Sigmoid colon (tissue), 7 donors: Measurements from ENCODE around the gene NEUROD4. TPM values are rescaled to one million over a fixed set of nuclear protein-coding genes. Genes with fewer than 3 reads are reported as not detected.

Experiments
- DNase-seq: peaks from one replicate; pipeline ENCODE4 v3.0.0-alpha.2; 2019
- H3K27ac ChIP-seq, 4 donors: fragments of 200-600 bp; sonication (generic); one replicate each; pipeline ENCODE4 v1.5.1; 2016 to 2019; ENCODE audit warnings: mild to moderate bottlenecking in 1 of 4
- H3K27me3 ChIP-seq, 3 donors: fragments of 200-600 bp; sonication (generic); one replicate each; pipeline ENCODE4 v1.5.1; 2019; ENCODE audit warnings: mild to moderate bottlenecking in 1 of 3
- H3K36me3 ChIP-seq, 4 donors: fragments of 200-600 bp; sonication (generic); one replicate each; pipeline ENCODE4 v1.5.1; 2016 to 2019
- H3K4me1 ChIP-seq, 4 donors: fragments of 200-600 bp; sonication (generic); one replicate each; pipeline ENCODE4 v1.5.1; 2017 to 2019
- H3K4me3 ChIP-seq, 4 donors: fragments of 200-600 bp; sonication (generic); one replicate each; pipeline ENCODE4 v1.5.1; 2017 to 2019; ENCODE audit warnings: mild to moderate bottlenecking in 2 of 4, moderate library complexity in 1 of 4
- H3K9me3 ChIP-seq, 4 donors: fragments of 200-600 bp in 3 of 4; sonication (generic) in 3 of 4; one replicate each; pipeline versions ENCODE4 v1.5.1 to v1.6.1; 2013 to 2019
- CTCF ChIP-seq, 4 experiments: fragments of 450-650 bp in 3 of 4; fragments of 200-600 bp in 1 of 4; IDR thresholded peaks; one replicate each; pipeline ENCODE4 v1.5.1; 2016 to 2019; ENCODE audit warnings: antibody characterized with exemption in 4 of 4, mild to moderate bottlenecking in 3 of 4, moderate library complexity in 2 of 4
- EP300 ChIP-seq, 4 donors: sonication (generic); formaldehyde crosslinking; IDR thresholded peaks; one replicate each; pipeline ENCODE4 v1.6.1; 2017; ENCODE audit warnings: antibody characterized with exemption in 4 of 4
- POLR2A ChIP-seq, 2 donors: fragments of 450-650 bp; IDR thresholded peaks; one replicate each; pipeline ENCODE4 v1.6.1; 2016; ENCODE audit warnings: antibody characterized with exemption in 2 of 2, mild to moderate bottlenecking in 2 of 2, moderate library complexity in 2 of 2
- POLR2AphosphoS5 ChIP-seq, 4 donors: sonication (generic); formaldehyde crosslinking; IDR thresholded peaks; one replicate each; pipeline ENCODE4 v1.6.1; 2017; ENCODE audit warnings: antibody characterized with exemption in 4 of 4
- WGBS, 2 donors: extraction: QIAGEN DNeasy Blood & Tissue Kit; methylation state at CpG; one replicate each; pipeline ENCODE4 v1.1.7; 2013; 5-methylcytosine and 5-hydroxymethylcytosine counted together
- intact Hi-C: fragments of 100-400 bp; cut with DNase I; formaldehyde crosslinking; loops from one replicate; pipeline ENCODE4 v1.15.1; 2023
- polyA plus RNA-seq, 3 donors: library from polyadenylated mRNA; stranded (reverse); fragments of 200-250 nt; gene quantifications; one replicate each; pipeline ENCODE4 v1.2.3, GENCODE V29; 2013
- total RNA-seq, 4 donors: library from RNA; depleted of rRNA; stranded (reverse); fragments of >200 nt; gene quantifications; one replicate each; pipeline ENCODE4 v1.1.0, GENCODE V29; 2016
- donor health status: healthy with polysubstance abuse.
- donor health status: Bipolar disorder and iron deficiency.
- donor health status: healthy.

NEUROD4 gene
- total and polyA plus RNA-seq, 7 donors, result not detected

GRCh38 chr12:55067701-55068100, 47.9 kb downstream of the NEUROD4 start:
- intact Hi-C loops, result no loop called here

GRCh38 chr12:55068416-55069010, 48.7 kb downstream of the NEUROD4 start:
- H3K9me3 ChIP-seq, result no peaks in the 10 kb centered on the region
- no peaks in the 10 kb centered on the region for H3K36me3 ChIP-seq
- intact Hi-C loops, result no loop called here
- 59% methylated on average over 8 of the region's 8 CpGs for WGBS, 2 donors
- TF ChIP-seq EP300 (IDR thresholded peaks at IDR 0.05) (no peak), POLR2AphosphoS5 (IDR thresholded peaks at IDR 0.05) (no peak), POLR2A (IDR thresholded peaks at IDR 0.05) (no peak), CTCF (IDR thresholded peaks at IDR 0.05) (peak in 3 of 4 experiments; percentile 37 to 58 (median 39))
- no peaks in the 10 kb centered on the region for H3K4me1 ChIP-seq
- H3K4me3 ChIP-seq, result no peak overlapping the region
- no peak overlapping the region for H3K27ac ChIP-seq
- no peaks in the 10 kb centered on the region for H3K27me3 ChIP-seq
- DNase-seq, result no peak

More at GRCh38 chr12:55067701-55068100, 47.9 kb downstream of the NEUROD4 start:
- TF ChIP-seq EP300 (IDR thresholded peaks at IDR 0.05), result no peak
- no peak for TF ChIP-seq CTCF (IDR thresholded peaks at IDR 0.05)
- no peak for DNase-seq
- WGBS, 2 donors, result 70 to 75% methylated on average over 8 of the region's 8 CpGs
- H3K36me3 ChIP-seq, result no peaks in the 10 kb centered on the region
- no peaks in the 10 kb centered on the region for H3K9me3 ChIP-seq
- no peaks in the 10 kb centered on the region for H3K4me1 ChIP-seq
- no peak overlapping the region for H3K4me3 ChIP-seq
- no peak overlapping the region for H3K27ac ChIP-seq
- H3K27me3 ChIP-seq, result peaks cover 0 to 7% (median 0%) of the 10 kb centered on the region in 3 donors

- Histone ChIP-seq H3K27me3 (peaks cover 0 to 5% (median 0%) of the 10 kb centered on the region in 3 donors), H3K27ac (no peak overlapping the region), H3K4me3 (no peak overlapping the region), H3K36me3 (no peaks in the 10 kb centered on the region), H3K4me1 (no peaks in the 10 kb centered on the region), H3K9me3 (no peaks in the 10 kb centered on the region)
- WGBS, 2 donors, result 37 to 44% methylated on average over 3 of the region's 3 CpGs
- intact Hi-C loops, result no loop called here
- no peak for DNase-seq
- TF ChIP-seq POLR2A (IDR thresholded peaks at IDR 0.05), result no peak
- no peak for TF ChIP-seq POLR2AphosphoS5 (IDR thresholded peaks at IDR 0.05)
- TF ChIP-seq CTCF (IDR thresholded peaks at IDR 0.05), result no peak
Observed at GRCh38 chr12:55072083-55072482, 52.3 kb downstream of the NEUROD4 start.

- Histone ChIP-seq H3K27ac (no peak overlapping the region), H3K27me3 (peaks cover 0 to 5% (median 0%) of the 10 kb centered on the region in 3 donors), H3K4me1 (no peaks in the 10 kb centered on the region), H3K9me3 (no peaks in the 10 kb centered on the region), H3K36me3 (no peaks in the 10 kb centered on the region), H3K4me3 (no peak overlapping the region)
- TF ChIP-seq POLR2AphosphoS5 (IDR thresholded peaks at IDR 0.05) (no peak), CTCF (IDR thresholded peaks at IDR 0.05) (peak; percentile 36 to 81 (median 64))
- peak; percentile 79 for DNase-seq
- intact Hi-C loops, result loop anchor here (1.0 kb wide), 1 partner anchor 80 kb away; no protein-coding TSS in a partner anchor
- WGBS, 2 donors, result 36 to 46% methylated on average over 8 of the region's 8 CpGs
Observed at GRCh38 chr12:55073043-55074022, 53.6 kb downstream of the NEUROD4 start.
